Kasumi-1 (cell line): Measurements from ENCODE around the gene ELF5.

Source experiments
- DNase-seq, 2 experiments: peaks; one replicate each; lab custom pipeline; 2025; lab: John Stamatoyannopoulos, UW

ELF5 gene

GRCh38 chr11:34521265-34521664 lies 7.7 kb upstream of the ELF5 start:
- no peak for DNase-seq

DNA sequence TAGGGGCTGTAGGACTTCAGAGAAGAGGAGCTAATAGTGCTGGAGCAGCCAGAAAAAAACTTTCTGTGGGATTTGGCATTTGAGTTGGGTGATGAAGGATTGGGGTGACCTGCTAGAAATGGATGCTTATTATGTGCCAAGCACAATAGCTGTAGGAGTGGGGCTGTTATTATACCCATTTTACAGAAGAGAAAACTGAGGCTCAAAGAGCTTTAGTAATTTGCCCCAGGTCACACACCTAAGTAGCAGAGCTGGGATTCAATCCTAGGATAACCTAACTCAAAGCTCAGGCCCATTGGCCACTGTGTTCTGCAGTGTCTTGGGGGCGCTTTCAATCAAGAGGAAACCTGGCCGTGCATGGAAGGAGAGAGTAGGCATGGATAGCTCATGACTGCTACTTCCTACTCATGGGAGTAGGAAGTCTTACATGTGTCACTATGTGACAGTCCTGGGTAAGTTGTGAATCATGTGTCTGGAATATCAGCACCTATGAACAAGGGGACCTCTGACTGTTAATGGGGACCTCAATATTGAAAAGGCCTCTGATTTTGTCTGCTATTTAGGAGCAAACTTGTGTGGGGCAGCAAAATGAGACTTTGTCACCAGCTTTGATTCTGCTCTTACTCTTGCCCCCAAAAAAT lies 6.1 kb upstream of the ELF5 start:
- no peak for DNase-seq

DNA sequence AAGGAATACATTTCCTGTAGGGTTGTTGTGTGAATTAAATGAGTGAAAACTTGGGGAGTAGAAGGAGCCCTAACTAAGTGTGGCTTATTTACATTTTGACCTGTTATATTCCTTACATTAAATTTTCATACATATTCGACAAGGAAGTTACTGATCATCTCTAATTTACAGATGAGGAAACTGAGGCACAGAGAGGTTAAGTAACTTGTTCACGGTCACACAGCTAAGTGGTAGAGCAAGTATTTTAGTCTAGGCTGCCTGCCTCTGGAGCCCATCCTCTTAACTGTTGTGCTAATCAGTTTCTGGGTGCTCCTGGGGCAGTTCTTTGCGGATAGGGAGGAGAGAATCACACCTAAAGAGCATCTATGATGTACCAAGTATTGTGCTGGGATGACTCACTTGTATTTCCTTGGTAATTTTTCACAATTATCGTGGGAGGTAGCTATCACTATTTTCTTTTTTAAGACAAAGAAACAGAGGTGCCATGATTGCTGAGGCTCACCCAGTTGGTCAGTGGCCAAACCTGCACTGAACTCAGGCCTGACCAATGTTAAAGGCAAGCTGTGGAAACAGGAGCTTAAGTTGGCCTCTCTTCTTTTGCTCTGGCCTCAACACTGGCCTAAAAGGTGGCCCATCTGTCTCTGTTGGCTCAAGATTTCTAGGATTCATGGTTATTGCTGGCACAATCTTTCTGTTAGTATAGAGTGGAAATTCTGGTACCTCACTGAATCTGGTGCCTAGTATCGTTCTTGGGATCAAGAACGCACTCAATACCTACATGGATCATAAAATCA lies 2.9 kb upstream of the ELF5 start:
- DNase-seq: no peak

GRCh38 chr11:34514597-34514996 lies 1.0 kb upstream of the ELF5 start:
- DNase-seq: no peak

GRCh38 chr11:34512840-34513681 lies 533 bp downstream of the ELF5 start:
- peak; percentile 76 to 83 for DNase-seq

- DNase-seq: no peak
Observed at GRCh38 chr11:34510673-34511072, 2.9 kb downstream of the ELF5 start.

GRCh38 chr11:34510218-34510617 lies 3.4 kb downstream of the ELF5 start:
- no peak for DNase-seq

GRCh38 chr11:34509336-34509876 lies 4.2 kb downstream of the ELF5 start:
- DNase-seq: peak in 1 of 2 experiments; percentile 4

DNA sequence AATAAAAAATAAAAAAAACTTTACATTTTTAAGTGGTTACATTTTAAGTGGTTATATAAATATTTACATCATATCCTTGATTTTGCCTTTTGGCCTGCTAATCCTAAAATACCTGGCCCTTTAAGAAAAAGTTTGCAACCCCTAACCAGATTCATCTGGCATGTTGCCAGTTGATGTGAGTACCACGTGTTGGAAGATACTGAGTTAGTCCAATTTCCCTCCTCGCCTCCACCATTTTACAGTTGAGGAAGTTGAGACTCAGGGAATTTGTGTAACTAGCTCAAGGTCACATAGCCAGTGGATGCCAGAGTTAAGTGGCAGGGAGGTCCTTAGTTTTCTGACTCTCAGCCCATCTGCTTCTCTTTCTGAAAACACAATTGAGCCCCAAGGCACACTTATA lies 5.1 kb downstream of the ELF5 start:
- no peak for DNase-seq

GRCh38 chr11:34507610-34508009 lies 6.0 kb downstream of the ELF5 start:
- no peak for DNase-seq

GRCh38 chr11:34507156-34507555 lies 6.4 kb downstream of the ELF5 start:
- DNase-seq: no peak

DNA sequence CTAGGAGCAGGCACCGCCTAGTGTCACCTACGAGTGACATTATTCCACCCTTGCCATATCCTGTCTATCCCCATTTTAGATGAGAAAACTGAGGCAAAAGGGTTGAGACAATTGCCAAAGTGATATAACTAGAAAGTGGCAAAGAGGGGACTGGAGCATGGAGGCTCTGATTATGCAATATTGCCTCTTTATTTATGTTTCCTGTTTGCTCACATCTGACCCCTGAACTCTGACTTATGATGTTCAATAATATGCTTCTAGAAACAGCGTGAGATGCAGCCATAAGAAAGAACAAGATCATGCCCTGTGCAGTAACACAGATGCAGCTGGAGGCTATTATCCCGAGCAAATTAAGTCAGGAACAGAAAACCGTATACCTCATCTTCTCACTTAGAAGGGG lies 7.7 kb downstream of the ELF5 start:
- DNase-seq: no peak

GRCh38 chr11:34502949-34503348 lies 10.6 kb downstream of the ELF5 start:
- DNase-seq: no peak

GRCh38 chr11:34501949-34502348 lies 11.6 kb downstream of the ELF5 start:
- DNase-seq: no peak

- DNase-seq: no peak
Observed at GRCh38 chr11:34501500-34501899, 12.1 kb downstream of the ELF5 start.

GRCh38 chr11:34499719-34500500 lies 13.7 kb downstream of the ELF5 start:
- no peak for DNase-seq

GRCh38 chr11:34495724-34496377 lies 17.7 kb downstream of the ELF5 start:
- no peak for DNase-seq

DNA sequence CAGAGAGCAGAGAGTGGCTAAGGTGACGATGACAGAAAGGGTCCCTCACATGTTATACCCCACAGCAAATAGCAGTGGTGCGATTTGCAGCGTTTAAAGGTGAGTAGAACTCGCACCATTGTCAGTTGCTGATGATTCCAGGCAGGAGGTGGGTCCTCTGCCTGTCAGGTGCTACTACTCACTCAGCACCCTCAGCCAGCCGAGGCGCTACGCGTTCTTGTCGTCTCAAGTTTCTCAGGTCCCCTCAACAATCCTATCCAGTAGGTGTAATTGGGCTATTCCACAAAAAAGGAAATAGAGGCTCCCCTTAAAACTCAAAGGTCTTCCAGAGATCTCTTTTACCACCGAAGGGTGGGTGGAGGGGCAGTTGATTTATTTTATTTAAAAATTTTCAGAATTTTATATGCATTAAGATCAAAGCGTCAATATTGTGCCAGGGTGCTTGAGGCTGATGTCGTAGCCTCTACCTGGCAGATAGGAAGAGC lies 18.3 kb downstream of the ELF5 start:
- DNase-seq: no peak

DNA sequence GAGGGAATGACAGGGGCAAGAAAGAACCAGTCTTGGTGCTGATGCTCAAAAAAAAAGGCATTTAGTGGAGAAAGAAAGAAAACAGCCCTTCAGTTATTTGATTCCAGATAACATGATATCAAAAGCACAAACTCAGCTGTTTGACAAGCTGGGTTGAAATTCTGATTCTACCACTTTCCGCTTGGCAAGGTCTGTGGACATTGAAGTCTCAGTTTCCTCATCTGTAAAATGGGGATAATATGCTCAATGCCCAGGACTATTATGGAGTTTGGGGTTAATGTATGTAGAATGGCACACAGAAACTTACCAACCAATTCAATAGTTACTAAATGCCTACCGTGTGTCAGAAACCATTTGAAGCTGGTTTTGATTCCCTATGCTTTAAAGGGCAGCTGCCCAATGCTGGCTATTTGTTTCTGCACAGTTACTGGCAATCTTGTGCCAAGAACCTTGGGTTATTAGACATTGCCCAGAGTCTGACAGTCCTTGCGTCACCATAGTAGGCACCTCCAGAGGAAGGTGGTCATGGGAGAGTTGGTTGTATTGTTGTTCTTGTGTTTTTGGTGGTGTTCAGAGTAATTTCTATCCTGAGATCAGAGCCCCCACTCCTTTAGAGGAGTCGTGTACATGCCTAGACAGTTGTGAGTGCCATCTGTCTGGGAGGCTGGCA lies 19.5 kb downstream of the ELF5 start:
- DNase-seq: no peak

DNA sequence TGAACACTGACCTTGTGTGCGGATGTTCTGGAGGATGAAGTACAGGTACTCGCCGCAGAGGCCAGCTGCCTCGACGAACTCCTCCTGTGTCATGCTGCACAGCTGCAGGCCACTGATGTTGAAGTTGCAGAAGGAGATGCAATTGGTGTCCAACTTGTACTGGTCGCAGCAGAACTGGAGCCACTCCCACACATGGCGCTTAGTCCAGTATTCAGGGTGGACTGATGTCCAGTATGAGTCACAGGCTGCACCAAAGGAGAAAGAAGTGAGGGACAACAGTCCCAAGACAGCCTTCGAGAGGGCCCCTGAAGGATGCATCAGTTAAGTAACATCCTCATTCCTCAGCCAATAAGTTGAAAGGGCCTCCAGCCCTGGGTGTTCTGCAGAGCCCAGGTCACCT lies 20.1 kb downstream of the ELF5 start:
- no peak for DNase-seq
